Stimulated activated CD4-positive, alpha-beta T cell treated with anti-CD3 and anti-CD28 coated beads, Interleukin-12 subunit alpha, Interleukin-12 subunit beta, amount 100 ng/mL, for 24 hours (primary cell): ENCODE results near the gene GAK.
"Not testable (repeated sequence)": the region's sequence is repeated elsewhere in the genome, so short reads cannot be mapped to it uniquely, and the experiment has no call there.

ENCODE experiments used
- DNase-seq, 2 experiments: peaks; one replicate each; pipeline ENCODE4 v3.0.0-alpha.2; 2020; ENCODE audit warnings: low read depth in 2 of 2

The GAK gene

DNA sequence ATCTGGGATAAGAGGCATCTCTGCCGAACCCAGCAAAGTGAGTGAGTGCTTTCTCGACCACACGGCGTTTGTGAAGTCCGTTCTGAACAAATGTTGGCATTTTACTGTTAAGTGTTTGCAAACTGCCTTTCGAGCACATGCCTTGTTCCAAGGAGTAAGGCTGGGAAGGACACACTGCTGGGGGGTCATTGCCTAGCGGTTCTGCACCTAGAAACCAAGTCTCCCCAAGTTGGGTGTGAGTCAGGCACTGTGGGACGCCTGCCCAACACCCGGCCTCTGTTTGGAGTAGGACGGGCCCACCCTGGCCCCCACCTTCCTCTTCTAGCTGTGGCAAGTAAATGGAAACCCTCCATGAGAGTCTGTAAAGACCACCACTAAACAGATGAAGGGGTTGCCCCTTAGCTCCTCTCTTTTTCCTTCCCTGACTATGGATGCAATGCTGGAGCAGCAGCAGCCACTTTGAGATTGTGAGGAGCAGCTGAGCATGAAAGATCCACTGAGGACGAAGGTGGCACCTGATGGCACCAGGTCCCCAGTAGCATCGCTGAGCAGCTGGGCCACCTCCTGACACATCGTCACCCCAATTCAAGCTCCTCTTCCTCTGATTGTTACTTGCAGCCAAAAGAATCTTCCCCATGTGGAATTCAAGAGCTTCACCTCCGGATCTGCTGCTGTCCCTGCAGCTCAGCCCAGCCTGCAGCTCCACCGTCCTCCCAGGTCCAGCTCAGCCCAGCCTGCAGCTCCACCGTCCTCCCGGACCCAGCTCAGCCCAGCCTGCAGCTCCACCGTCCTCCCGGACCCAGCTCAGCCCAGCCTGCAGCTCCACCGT, 112.5 kb downstream of the GAK start:
- DNase-seq: no peak

DNA sequence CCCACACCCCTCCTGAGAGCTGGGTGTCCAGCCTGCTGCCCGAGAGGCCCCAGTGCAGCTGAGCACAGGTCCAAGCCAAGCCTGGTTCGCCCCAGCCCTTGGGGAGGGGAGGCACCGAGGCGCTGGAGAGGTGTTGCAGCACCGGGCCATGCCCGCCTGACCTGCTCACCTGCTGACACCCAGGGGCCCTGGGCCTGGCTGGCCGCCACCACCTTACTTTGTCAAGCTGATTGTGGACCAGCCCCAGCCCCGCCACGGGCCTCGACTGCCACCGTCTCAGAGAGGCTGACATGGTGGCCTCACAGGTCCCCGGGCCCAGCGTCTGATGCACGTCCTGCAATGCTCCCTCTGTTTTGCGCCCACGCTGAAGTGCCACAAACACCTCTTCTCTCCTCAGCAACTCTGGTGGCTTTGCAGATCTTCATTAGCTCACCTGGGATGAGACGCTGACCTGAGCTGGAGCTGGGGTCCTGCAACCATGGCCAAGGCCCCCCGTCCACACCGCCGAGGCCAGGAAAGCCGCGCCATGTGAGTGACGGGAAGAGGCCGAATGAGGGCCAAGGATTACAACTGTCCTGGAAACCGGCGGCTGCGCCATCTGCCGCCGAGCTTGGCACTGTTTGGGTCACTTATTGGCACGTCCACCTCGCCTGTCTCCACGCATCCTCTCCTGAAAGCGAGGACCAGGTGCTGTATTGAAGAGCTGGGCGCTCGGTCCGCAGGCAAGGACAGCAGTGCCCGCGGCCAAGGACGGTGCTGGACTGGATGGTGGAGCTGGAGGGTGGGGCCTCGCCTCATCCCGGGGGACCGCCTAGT, 113.8 kb downstream of the GAK start:
- DNase-seq: no peak

DNA sequence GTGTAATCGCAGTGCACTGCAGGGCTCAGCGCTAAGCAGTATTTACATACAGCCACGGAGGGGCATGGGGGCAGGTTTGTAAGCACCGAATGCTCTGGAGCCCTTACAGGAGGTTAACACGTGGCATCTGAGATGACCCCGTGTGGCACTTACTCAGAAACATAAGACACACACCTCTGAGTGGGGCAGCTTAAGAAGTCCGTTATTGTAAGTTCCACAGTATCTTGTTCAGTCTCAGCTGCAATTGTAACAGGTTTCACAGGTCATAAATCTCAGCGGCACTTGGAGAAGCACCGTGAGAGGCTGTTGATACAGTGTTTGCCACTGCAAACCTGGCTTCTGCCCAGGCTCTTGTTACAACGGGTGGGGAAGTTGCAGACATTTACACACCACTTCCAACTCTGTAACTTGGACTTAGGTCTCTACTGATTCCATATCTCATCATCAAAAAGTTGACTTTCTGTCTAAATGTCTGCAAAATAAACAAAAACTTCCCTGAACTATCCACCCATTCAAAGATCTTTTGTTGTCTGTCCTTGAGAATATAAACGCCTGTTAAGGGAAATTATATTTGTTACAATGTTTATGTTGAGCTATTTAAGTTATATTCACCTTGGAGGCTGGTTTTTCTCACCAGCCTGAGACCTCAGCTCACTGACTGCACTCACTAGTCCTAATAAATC, 116.5 kb downstream of the GAK start:
- DNase-seq: no peak

DNA sequence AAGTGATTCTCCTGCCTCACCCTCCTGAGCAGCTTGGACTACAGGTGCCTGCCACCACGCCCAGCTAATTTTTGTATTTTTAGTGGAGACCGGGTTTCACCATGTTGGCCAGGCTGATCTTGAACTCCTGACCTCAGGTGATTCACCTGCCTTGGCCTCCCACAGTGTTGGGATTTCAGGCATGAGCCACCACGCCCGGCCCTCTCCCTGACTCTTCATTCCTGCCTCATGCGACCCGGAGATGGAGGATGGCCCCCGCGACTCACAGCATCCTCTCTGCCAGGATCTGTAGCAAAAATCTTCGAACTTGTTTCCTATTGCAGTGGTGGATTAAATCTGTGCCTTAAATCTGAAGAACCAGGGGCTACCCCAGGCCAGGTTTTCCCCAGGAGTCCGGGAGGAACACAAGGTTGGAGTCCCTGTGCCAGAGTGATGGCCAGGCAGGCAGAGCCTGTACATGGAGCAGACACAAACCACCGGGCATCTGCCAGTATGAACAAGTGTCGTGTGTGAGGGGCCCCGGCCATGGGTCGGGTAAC, 117.7 kb downstream of the GAK start:
- no peak for DNase-seq

DNA sequence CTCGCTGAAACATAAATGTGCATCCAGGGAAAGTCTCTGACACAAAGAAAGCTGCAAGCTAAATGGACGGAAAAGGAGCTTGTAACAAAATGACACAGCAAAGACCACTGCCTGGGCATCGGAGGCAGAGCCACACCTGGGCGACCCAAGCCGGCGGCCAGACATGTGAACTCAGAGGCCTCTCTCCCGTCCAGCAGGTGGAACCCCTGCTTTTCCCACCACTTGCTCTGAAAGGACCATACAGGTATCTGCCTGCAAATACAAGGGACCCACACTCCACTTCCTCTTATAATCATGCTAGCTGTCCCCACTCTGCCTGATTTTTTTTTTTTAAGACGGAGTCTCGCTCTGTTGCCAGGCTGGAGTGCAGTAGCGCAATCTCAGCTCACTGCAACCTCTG, 118.2 kb downstream of the GAK start:
- DNase-seq: no peak

DNA sequence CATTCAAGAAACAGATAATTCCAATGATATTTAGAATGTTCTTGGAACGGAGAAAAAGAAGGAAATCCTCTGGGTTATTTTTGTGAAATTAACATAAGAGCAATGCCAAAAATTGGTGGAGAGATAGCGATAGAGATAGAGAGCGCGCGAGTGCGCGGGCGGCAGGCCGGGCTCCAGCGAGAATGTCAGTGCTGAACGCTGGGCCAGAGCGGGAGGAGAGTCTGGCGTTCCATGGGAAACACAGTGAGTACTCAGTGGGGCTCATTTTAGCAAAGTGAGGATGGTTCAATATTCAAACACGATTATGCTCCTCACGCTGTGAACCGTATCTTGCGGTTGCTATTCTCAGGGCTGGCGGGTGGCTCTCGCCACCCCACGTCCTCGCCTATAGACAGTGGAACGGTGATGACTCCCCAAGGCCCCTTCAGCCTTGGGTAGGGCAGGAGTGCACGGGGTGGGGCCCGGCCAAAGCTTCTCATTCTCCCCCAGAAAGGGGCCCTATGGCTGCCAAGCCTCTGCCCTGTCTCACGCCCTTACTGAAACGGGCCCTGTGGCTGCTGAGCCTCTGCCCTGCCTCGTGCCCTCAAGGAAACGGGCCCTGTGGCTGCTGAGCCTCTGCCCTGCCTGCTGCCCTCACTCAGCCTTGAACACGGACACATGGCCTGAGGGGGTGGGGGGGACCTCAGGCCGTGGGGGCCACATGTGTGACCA, 123.1 kb downstream of the GAK start:
- DNase-seq: no peak

DNA sequence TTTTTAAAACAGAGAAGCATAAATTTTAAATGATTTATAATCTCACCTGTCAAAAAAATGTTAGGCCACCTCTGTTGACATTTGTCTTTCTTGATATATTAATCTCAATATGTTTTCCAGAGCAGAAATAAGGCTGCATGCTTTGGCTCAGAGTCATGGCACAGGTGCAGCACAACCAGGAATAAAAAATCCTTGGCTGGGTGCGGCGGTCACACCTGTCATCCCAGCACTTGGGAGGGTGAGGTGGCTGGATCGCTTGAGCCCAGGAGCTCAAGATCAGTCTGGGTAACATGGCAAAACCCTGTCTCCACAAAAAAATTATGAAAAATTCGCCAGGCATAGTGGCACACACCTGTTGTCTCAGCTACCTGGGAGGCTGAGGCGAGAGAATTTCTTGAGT, 124.3 kb downstream of the GAK start:
- no peak for DNase-seq

DNA sequence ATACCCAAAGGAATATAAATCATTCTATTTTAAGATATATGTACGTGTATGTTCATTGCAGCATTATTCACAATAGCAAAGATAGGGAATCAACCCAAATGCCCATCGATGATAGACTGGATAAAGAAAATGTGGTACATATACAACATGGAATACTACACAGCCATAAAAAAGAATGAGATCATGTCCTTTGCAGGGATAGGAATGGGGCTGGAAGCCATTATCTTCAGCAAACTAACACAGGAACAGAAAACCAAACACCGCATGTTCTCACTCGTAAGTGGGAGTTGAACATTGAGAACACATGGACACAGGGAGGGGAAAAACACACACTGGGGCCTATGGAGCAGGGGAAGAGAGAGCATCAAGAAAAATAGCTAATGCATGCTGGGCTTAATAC, 125.1 kb downstream of the GAK start:
- not testable (repeated sequence) for DNase-seq

DNA sequence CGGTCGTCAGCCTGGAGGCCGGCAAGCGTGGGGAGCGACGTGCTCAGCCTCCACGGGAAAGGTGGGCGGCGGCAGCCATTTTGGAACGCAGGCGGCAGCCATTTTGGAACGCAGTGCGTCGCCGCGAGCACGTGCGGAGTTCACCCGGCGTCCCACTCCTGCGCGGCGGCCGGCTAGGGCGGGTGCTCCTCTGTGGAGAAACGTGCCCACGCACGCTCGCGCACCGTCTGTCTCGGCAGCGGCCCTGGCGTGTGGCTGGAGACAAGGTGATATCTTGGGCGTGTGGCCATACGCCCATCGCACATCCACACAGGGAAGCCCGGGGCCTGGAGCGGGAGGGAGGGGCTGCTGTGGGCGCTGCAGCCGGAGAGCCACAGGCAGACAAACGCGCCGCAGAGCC, 127.3 kb downstream of the GAK start:
- DNase-seq: no peak

DNA sequence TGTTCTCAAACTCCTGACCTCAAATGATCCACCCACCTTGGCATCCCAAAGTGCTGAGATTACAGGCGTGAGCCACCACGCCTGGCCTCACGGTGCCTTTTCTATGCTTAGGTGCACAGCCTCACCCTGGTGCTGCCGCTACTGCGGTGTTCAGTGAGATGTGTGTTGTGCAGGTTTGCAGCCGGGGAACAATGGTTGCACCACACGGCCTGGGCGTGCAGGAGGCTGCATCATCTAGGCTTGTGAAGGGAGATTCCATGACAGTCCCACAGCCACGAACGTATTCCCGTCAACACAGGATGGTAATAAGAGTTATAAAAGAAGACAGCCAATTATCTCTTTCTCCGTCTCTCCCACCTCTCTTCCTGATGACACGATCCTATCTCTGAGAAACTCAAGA, 128.2 kb downstream of the GAK start:
- no peak for DNase-seq

DNA sequence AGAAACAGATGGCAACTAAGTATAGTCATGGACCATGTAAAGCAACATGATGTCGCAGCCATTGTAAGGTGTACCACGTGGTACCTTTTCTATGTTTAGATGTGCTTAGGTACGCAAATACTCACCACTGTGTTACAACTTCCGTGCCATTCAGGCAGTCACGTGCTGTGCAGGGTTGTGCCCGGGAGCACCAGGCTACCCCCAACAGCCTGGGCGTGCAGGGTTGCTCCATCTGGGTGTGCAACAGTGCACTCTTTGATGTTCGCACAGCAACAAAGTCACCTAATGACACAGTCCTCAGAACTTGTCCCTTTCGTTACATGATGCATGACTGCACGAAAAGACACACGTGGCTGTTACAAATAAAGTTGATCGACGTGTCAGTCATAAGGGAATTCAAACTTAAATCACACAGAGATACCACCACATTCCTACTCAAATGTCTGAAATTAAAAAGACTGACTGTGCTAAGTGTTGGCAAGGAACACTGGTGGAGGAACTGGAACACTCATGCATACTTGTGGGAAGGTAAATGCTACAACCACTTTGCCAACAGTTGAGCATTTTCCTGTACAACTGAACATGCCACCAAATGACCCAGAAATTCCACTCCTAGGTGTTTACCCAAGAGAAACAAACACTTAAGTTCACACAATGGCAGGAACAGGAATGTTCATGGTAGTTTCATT, 130.5 kb downstream of the GAK start:
- no peak for DNase-seq
